ENCODE data around the gene PHF19.

The PHF19 gene

DNA sequence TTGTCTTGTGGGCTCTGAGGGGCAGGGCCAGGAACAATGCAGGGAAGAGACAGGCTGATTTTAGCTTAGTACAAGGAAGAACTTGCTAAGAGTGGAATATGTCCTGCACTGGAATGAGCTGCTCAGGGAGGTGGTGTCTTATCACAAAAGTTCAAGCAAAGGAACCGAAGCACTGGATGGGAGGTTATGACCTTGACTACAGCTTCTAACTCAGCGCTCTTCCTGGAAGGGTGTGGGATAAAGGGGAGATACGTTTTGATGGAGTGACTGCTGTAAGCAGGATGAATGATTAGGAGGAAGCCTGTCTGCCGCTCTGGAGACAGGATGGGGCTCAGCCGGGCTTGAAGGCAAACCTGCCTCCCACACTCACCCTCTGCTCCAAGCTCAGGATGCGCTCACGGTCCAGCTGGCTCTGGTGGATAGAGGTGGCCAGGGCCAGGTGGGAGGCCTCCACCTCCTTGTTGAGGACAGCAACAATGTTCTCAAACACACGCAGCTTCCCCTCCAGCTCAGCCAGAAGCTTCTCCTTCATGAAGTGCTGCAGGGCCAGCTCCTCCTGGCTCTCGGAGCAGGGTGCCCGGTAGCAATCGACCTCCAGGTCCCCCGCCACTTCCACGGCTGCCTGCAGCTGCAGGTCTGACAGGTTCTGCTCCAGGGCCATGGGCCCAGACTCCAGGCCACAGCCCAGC, 36.1 kb upstream of the PHF19 start:
- no peak for DNase-seq

DNA sequence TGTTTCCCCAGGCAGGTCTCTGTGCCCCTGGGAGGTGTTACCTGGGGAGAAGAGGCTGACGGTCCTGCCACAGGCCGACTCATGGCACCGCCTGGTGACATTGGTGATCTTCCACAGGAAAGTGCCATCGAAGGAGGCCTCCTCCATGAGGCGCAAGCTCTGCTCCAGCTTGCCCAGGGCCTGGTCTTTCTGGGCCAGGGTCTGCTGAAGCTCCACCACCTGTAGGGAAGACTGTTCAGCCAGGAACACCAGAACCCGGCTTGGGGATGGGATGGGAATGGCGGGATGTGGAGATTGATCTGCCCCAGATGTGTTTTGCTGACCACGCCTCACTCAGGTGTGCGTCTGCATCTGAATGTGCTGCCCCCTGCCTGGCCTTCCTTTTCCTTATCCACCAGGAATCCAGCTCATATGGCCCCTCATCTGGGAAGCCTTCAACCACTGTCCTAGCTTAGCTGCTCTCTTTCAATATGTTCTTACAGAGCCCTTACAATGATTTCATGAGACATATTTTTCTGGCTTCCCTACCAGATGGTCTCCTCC, 34.4 kb upstream of the PHF19 start:
- DNase-seq: no peak

DNA sequence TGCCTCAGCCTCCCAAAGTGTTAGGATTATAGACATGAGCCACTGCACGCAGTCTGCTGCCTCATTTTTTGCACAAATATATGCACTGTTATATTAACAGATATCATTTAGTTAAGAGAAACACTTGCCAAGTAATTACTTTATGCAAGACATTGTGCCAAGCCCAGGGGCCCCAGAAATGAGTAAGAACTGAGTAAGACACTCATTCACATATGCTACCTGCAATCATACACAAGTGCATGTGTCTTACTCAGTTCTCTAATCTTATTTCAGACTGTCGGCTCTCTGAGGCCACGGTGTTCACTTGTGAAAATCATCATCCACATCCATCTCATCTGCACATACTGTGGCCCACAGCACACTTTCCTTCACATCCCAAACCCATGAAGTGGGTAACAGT, 33.7 kb upstream of the PHF19 start:
- no peak for DNase-seq

DNA sequence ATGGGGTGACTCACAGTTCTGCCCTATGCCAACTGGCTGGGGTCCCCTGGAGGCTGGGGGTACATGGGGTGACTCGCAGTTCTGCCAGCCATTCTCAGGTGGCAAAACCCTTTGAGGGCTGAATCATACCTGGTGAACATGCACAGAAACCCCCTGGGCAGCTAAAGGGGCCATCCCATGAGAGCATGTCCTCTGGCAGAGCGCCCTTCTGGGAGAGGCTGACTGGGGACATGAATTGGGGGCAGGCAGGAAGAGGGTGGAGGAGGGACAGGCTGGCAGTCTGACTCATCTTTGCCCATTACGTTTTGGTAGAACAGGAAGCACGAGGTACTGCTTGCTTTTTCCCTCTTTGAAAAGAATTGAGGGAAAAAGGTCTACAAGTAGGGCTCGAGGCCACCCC, 32.9 kb upstream of the PHF19 start:
- no peak for DNase-seq

DNA sequence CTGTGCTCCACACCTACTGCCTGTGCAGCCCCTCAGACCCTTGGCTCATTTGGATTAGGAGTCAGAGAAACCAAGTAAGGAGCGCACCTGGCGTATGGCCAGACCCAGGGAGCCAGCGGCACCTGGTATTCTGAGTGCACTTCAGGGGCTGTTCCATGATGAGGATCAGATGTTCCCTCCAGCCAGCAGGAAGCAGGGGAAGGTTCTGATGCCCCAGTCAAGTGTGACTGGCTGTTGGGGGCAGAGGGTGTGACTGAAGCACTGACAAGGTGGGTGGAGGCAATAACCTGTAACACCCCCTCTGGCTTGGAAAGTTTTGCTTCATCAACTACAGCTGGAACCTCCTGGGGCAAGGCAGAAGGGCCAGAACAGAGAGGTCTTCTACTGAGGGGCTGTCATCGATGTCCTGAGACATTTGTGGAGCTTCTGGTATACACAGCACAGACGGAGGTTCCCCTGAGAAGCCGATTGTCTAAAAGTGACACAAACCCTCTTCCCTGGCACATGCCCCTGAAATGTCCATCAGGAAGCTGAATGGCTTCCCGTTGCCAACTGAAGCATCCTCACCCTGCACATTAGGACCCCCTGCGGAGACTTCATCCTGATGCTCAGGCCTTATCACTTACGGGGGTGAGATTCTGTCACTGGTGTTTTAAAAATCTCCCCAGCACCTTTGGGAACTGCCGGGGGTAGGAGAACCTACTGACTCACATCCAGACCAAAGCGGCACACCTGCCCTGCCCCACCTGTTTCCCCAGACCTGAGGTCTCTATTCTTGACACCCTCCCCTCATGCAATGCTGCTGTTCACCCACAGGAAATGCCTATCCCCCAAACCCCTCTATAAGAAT, 28.6 kb upstream of the PHF19 start:
- no peak for DNase-seq

DNA sequence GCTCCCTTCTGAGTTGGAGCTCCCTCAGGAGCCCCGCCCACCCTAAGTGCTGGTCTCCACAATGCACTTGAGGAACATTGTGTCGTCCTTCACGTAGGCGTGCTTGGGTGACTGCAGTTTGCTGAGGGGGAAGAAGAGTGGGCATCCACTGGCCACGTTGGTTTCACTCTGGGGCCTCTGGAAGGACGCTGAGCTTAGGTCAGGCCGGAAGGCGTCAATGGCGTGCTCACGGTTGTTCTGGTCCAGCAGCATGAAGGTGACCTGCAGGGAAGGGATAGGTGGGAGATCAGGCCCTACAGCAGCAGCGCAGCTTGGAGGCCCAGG, 28.0 kb upstream of the PHF19 start:
- DNase-seq: no peak

DNA sequence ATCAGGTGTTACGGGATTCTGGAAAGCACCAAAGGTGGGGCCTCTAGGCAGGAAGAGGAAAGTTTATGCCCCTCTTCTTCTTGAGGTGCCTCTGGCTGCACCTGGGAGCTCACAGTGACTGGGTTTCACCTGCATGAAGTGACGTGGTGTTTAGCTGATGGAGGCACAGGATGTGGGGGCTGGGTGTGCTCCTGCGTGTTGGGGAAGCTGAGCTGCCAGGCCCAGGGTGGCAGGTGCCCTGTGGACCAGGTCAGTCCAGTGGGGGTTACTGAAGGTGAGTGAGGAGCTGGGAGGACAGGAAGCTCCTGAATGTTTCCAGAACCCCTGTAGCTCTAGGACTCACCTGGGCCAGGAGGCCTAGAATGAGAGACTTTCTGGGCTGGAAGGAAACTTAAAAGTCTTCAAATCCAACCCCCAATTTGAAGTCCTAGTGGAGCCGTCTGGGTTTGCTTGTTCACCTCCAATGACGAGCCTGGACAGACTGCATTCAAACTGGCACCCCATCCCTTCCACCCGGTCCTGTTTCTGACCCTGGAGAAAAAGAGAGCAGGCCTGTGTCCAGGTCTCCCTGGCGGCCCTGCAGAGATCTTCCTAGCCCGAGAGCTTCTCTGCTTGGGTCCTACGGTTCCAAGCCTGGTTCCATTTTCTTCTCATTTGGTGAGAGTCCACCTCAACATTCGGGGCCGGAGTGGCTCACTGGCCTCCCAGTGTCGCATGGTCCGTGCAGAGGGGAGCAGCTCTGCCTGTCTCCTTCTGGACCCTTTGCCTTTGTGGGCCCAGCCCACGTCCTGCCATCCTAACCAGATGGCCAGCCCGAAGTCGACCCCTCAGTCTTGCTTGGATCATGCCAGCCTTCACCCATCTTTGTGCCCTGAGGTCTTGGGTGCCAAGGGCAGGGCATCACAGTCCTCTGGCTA, 27.3 kb upstream of the PHF19 start:
- DNase-seq: no peak

DNA sequence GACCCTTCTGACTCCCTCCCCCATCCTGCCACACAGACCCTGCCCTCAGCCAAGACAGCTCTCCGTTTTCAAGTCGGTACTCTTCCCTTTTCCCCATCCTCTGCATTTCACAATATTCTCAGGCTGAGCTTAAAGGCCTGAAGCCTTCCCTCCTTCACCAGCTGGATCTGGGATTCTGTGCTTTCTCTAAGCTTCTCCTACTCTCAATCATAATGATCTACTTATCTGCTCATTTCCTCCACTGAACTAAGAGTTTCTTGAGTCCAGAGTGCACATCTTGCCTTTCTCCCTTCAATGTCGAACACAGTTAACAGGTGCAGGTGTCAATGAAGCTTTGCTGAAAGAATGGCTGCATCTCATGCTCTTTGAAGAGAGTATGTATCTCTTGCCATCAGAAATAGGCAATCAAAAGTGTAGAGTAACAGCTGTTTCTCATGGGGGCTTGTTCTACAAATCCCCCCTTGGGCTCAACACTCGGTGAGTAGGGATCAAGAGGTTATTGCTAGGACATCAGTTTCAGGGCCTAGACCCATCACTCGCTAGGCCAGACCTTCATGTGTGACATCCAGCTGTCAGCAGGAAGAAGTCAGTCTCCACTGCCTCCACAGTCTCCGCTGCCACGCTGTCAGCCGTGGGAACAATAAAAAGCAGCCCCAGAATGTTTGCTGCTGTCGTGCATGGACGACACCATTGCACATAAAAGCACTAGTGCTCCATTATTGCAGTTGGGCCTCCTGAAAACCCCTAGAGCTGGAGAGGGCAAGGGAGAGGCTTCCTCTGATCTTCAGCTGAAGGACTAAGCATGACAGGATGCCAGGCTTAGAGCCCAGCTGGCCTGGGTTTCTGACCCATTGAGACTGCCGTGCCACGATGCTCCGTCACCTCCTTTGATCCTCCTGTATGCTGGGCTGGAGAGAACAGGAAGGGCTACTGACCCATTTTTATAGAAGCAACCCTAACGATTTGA, 25.9 kb upstream of the PHF19 start:
- DNase-seq: no peak

DNA sequence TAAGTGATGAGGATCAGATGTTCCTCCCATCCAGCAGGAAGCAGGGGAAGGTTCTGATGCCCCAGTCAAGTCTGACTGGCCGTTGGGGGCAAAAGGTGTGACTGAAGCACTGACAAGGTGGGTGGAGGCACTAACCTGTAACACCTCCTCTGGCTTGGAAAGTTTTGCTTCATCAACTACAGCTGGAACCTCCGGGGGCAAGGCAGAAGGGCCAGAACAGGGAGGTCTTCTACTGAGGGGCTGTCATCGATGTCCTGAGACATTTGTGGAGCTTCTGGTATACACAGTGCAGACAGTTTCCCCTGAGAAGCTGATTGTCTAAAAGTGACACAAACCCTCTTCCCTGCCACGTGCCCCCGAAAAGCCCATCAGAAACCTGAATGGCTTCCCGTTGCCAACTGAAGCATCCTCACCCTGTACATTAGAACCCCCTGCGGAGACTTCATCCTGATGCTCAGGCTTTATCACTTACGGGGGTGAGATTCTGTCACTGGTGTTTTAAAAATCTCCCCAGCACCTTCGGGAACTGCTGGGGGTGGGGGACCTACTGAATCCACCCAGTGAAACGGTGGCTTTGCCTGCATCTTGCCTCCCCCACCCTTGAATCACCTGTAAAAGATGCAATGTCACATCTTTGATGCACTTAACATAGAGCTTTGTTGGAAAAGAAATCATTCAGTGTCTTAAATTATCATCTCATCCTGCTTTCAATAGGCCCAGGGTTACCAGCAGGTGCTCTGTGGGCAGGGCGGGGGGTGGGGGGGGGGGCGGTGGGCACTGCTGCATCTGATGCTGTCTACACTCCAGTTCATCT, 25.0 kb upstream of the PHF19 start:
- DNase-seq: no peak

DNA sequence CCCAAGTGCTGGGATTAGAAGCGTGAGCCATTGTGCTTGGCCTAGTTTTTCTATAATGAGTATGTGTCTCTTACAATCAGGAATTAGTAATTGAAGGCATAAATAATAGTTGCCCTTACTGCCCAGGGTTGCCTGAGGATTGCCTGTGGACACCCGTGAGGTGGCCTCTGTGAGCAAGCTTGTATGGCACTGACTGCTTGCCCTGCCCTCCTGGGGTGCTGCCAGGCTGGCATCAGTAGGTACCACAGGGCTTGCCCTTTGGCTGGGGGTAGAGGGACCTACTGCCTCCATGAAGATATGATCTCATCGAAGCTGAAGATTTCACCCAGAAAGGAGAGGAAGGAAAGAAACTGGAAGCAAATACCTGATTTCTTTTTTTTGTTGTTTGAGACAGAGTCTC, 23.8 kb upstream of the PHF19 start:
- DNase-seq: no peak

DNA sequence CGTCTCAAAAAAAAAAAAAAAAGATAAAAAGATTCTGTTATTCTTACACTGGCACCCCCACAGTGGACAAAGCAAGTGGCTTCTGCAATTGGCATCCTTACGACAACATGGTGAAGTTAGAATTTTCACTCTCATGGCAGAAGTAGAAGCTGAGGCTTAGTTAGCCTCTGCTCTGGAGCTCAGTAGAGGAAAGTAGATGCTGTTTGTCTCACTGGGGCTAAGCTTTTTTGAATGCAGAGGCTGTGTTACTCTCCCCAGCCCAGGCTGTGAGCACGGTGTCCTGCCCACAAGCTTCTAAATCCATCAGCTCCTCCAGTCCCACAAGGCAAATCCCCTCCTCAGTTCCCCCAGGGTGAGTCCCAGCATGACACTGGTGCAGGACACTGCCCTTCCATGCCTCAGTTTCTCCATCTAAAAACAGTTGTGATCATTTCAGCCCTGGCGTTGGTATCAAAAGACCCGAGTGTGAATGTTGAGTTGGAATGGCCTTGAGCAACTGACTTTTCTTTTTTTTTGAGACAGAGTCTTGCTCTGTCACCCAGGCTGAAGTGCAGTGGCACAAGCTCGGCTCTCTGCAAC, 22.6 kb upstream of the PHF19 start:
- DNase-seq: no peak

DNA sequence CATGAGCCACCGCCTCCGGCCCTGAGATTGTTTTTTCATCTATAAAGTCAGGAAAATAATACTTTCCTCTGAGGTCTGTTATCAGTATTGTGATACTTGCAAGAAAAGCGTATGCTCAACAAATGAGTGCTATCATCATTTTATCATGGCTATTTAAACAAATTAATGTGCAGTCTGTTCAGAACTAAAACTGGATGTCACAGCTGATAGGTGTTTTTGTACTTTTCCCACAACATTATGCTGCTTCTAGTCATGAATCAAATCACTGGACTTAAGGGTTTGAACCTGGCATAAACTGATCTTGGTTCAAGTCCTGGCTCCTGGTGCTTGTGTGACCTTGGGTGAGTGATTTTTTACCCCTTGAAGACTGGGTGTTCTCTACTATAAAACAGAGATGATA, 21.4 kb upstream of the PHF19 start:
- no peak for DNase-seq

DNA sequence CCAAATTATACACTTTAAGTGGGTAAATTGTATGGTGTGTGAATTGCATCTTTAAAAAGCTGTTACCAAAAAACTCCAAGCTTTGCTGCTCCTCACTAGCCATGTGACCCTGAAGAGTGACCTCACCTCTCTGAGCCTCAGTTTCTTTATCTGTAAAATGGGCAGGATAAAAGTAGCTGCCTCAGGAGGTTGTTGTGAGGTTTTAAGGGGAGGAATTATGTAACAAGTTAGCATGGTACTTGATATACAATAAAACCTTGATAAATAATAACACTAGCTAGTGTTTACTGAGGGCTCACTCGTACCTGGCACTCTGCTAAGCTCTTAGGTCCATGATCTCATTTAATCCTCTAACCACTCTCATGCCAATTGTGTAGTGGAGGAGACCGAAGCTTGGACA, 19.0 kb upstream of the PHF19 start:
- DNase-seq: no peak

DNA sequence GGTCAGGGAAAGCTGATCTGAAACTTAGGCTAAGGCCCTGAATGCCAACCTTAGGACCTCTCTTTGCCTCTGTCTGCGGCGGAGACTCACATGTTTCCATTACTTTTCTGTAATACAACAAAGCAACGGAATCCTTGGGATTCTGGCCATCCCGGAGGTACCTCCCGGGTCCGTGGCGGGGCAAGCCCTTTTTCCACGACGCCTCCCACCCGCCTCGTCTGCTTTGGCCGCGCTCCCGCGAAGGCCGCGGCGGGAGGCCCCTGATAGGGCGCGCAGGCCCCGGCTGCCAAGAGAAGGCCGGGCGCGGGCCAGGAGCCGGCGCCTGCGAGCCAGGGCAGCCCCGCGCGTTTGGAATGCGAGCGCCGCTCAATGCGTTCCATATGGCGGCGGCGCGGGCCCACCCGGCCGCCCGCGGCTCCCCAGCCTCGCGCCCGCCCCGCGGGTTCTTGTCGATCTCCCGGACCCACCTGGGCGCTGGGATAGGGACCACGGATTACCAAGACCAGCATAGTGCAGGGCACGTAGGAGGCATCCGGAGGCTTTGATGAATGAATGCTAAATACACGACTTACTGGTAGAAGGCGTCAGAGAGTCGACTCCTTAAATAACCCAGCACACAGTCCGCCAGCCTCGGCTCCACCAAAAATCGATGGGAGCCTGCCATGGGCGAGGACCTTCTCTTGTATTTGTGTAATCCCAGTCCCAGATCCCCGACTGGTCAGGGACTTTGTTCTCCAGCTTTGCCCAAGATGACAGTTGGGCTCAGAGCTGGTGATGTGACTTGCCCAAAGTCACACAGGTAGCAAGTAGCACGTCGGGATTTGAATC, 17.5 kb upstream of the PHF19 start:
- DNase-seq: no peak

DNA sequence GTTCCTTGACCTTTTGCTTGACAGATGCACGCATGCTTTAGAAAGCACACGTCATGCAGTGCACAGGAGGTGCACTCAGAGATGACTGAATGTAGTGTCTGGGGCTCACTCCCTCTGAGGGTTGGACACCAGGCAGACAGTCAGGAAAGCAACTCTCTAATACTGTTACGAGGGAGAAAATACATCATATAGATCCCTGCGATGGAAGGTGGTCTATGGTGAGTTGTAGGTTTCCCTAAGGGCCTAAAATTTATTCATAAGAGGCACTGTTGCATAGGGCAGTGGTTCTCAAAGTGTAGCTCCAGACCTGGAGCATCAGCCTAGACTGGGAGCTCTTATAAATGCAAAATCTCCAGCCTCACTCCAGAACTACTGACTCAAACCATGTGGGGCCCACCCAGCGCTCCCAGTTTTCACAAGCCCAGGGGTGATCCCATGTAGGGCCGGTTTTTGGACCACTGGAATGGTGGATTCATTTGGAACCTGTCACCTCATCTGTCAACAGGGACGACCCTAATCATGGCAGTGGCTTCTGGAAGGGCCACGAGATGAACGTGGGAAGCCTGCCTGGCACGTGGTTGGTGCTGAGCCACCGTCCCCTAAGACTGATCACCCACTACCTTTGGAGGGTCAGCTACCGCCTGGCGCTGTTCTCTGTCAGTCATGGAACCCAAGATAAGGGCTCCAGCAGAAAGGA, 16.8 kb upstream of the PHF19 start:
- no peak for DNase-seq

DNA sequence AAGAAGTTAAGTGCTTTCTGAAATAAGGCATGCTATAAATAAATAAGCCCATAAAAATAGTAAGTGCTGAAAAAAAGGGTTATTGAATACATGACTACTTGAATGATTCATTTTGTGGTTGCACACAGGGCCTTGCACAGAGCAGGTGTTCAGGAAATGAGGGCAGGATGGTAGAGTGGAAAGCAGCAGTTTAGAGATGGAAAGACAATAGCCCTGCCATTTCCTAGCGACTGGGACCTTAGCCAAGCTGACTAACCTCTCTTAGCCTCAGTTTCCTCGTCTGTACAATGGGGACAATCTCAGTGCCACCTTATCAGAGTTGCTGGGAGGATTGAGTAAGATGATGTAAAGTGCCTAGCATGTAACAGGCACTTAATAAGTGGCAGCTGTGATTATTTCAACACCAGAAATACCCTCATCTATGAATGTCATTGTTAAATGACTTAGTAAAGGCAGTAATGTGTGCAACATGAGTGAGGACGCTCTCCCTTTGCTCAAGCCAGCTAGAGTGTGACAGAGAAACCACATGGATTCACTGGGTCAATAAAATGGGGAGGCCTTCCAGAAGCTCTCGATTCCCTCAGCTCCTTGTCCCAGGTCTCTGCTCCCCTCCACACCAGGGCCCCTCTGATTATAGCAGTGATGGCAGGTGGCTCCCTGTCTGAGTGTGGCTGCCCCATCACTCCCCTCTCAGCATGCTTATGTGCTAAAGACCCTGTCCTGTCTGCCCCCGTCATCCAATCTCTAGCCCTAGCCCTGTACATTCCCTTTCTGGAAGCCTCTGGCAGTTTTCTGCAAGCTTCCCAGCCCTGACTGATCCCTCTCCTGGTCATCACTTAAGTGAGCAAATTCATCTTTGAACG, 16.0 kb upstream of the PHF19 start:
- no peak for DNase-seq

DNA sequence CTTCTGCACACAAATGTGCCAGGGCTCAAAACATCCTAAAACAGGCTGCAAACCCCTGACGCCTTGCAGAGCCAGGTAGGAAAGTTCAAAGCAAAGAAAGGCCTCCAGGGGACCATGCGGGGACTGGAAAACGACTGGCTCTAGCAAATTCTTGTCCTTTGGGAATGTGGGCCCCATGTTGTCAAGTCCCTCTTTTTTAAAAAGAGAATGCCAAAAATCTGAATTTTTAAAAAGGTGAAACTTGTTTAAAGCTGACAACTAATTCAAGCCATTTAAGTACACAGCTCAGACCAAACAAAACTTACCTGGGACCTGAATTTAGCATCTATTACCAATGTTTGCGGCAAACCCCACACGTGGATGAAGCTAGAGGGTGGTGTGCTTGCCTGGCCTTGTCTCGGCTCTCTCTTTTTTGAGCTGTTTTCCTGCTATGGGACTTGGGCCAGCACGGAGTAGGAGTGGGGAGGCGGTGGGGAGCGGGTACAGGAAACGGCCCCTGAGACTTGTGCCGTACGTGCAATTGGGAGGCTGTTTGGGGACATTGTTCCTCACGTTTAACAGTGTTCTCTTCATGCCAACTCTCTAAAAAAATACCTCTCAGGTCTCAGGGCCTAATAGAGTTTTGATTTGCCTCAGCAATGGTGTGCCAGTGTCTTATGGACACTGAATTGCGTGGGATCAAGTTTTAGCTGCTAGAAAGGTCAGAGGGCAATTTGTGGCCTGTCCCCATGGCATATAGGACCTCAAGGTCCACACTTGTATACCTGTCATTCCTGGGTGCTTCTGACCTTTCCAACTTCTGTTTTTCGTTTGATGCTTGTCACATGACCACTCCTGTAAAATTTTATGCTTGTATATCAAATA, 15.1 kb upstream of the PHF19 start:
- DNase-seq: no peak
